GM12892 (cell line): Measurements from ENCODE around the gene NTRK3.

Experiments used
- POLR2A ChIP-seq: IDR thresholded peaks from 2 replicates; pipeline ENCODE4 v1.6.1; 2011; ENCODE audit warnings: low read depth, low read length, control low read depth
- POLR2AphosphoS5 ChIP-seq: IDR thresholded peaks from 2 replicates; pipeline ENCODE4 v1.6.1; 2011; ENCODE audit warnings: low read depth, low read length, control low read depth
- TAF1 ChIP-seq: IDR thresholded peaks from 2 replicates; pipeline ENCODE4 v1.6.1; 2011; ENCODE audit warnings: low read depth, mild to moderate bottlenecking, control low read depth, low read length, borderline replicate concordance

DNA sequence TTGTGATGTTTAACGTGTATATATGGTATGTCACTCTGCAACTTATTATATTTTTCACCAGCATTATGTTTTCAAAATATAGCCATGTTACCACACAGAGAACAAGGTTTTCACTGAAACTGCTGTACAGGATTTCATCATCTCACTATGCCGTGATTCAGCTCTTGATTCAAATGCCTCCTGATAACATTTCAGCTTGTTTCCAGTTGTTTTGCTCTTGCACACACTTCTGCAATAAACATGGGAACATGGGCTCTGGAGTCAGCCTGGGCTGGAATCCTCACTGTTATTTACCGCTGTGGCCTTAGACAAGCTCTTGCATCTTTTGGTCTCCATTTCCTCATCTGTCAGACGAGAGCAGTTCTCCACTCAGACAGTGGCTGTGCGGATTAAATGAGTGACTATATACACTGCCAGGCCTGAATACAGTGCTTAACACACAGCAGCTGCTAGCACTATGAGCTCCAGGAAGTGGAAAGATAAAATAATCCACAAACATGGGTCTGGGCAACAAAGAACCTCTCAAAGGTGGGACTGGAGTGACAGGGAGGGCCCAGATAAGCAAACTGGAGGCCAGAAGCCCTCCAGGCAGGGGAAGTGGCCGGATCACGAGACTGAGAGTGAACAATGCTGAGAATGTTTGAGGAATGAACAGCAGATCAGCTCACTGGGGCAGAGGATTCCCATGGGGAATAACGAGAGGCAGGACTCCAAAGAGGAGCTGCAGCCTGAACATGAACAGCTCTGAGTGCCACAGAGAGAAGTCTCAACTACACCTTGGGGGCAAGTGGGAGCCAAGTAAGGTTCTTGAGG, 17.7 kb downstream of the NTRK3 start:
- TF ChIP-seq POLR2A (no peak), POLR2AphosphoS5 (no peak), TAF1 (no peak)
